Kidney (tissue), 14 donors: ENCODE results near the gene C2CD2. TPM values are rescaled to one million over a fixed set of nuclear protein-coding genes. Genes with fewer than 3 reads are reported as not detected.

ENCODE experiments used
- DNase-seq, 5 donors: peaks; one replicate each; pipeline ENCODE4 v3.0.0-alpha.2; 2013 to 2020
- FAIRE-seq: peaks from 2 replicates; lab custom pipeline; 2012; peaks lifted over from hg19 to GRCh38; lab: Jason Lieb, UNC
- H3K27ac ChIP-seq, 2 donors: one replicate each; pipeline ENCODE4 v1.7.0; 2013; ENCODE audit warnings: low read depth in 2 of 2, low read length in 2 of 2, inconsistent platforms in 1 of 2
- H3K27me3 ChIP-seq: one replicate; pipeline ENCODE4 v1.7.1; 2013; ENCODE audit warnings: low read length, inconsistent platforms; ENCODE audit not compliant: control insufficient read depth, insufficient read depth
- H3K36me3 ChIP-seq, 3 donors: one replicate each; pipeline versions ENCODE4 v1.7.0 to v1.7.1; 2013; ENCODE audit warnings: low read length in 3 of 3, control low read depth in 1 of 3, inconsistent platforms in 1 of 3; ENCODE audit not compliant: insufficient read depth in 3 of 3, control insufficient read depth in 2 of 3
- H3K4me1 ChIP-seq, 3 donors: one replicate each; pipeline versions ENCODE4 v1.7.0 to v1.7.1; 2013; ENCODE audit warnings: low read length in 3 of 3, inconsistent platforms in 1 of 3, low read depth in 1 of 3; ENCODE audit not compliant: control insufficient read depth in 2 of 3, insufficient read depth in 2 of 3
- H3K4me3 ChIP-seq, 3 donors: one replicate each; pipeline versions ENCODE4 v1.7.0 to v1.8.1; 2013; ENCODE audit warnings: low read length in 3 of 3, control low read depth in 1 of 3, inconsistent platforms in 1 of 3
- H3K9ac ChIP-seq, 3 donors: one replicate each; pipeline versions ENCODE4 v1.7.0 to v1.7.1; 2013; ENCODE audit warnings: low read length in 3 of 3, control low read depth in 1 of 3, inconsistent platforms in 1 of 3
- H3K9me3 ChIP-seq, 3 donors: one replicate each; pipeline versions ENCODE4 v1.7.0 to v1.7.1; 2013; ENCODE audit warnings: low read length in 3 of 3, control low read depth in 1 of 3, inconsistent platforms in 1 of 3; ENCODE audit not compliant: control insufficient read depth in 2 of 3, insufficient read depth in 1 of 3
- CTCF ChIP-seq: IDR thresholded peaks from 3 replicates; pipeline ENCODE4 v1.5.1; 2012; ENCODE audit warnings: mild to moderate bottlenecking, moderate library complexity, borderline replicate concordance; ENCODE audit not compliant: insufficient read depth; ENCODE audit errors: extremely low read depth
- intact Hi-C: fragments of 100-400 bp; cut with DNase I; formaldehyde crosslinking; loops from one replicate; pipeline ENCODE4 v1.11.1; 2022
- polyA plus RNA-seq: library from polyadenylated mRNA; stranded (reverse); fragments of 350-450 nt; fragmentation: Illumina TruSeq; extraction: RNeasy Lipid Tissue Mini Kit (QIAGEN cat#74804); gene quantifications from one replicate; pipeline ENCODE4 v1.2.3, GENCODE V29; 2014; ENCODE audit warnings: low read depth, low replicate concordance; ENCODE audit not compliant: insufficient read depth
- total RNA-seq: library from RNA; stranded (reverse); fragmentation: NEBNext Ultra II Directional; extraction: Animal tissue kit (Norgen Biotek cat#: 25700); gene quantifications from one replicate; pipeline ENCODE4 v1.2.1, GENCODE V29; 2021
- donor health status: control.
- donor health status: control.
- donor health status: control.
- donor health status: control.
- donor health status: control.
- donor health status: DM: yes; HTN: yes; CAD: no.
- donor health status: Normal renal cell carcinoma (clear cell type).

The C2CD2 gene
- total and polyA plus RNA-seq, 2 donors from 2014 or later = 7.6 to 25.6 TPM

GRCh38 chr21:41867313-41867712 lies 86.5 kb downstream of the C2CD2 start:
- DNase-seq (no peak), FAIRE-seq (no peak)
- Histone ChIP-seq H3K27ac (no peak overlapping the region), H3K27me3 (no peaks in the 10 kb centered on the region), H3K9me3 (no peaks in the 10 kb centered on the region), H3K4me1 (no peaks in the 10 kb centered on the region), H3K4me3 (no peak overlapping the region), H3K9ac (no peak overlapping the region), H3K36me3 (no peaks in the 10 kb centered on the region)
- intact Hi-C loops = no loop called here
- TF ChIP-seq CTCF = no peak

DNA sequence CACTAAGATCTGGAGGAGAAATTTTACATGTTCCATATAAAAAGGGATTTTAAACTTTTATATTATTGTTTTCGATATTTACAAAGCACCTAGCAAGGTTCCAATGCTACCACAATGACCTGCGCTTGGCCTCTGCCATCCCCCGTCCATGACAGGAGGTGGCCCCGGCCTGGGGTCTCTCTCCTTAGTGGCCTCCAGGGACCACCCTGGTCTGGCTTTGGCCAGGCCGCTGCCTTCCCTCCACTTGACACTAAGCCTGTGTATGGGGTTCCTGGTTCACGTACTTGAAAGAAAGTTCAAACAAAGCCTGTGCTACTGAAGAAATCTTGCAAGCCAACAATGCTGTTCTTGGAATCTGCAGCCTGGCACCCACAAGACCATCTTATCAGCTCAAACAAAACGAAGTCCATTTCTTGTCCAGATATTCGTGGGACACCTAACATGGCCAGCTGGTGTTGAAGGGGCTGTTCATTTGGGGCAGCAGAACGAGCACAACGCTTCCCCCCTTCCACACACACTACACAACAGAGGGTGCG lies 87.5 kb downstream of the C2CD2 start:
- no peaks in the 10 kb centered on the region for H3K4me1 ChIP-seq
- FAIRE-seq = no peak
- no peaks in the 10 kb centered on the region for H3K9me3 ChIP-seq
- DNase-seq = no peak
- H3K27me3 ChIP-seq = no peaks in the 10 kb centered on the region
- intact Hi-C loops = no loop called here
- no peak for TF ChIP-seq CTCF
- no peak overlapping the region for H3K9ac ChIP-seq
- no peaks in the 10 kb centered on the region for H3K36me3 ChIP-seq
- H3K27ac ChIP-seq = no peak overlapping the region
- no peak overlapping the region for H3K4me3 ChIP-seq

DNA sequence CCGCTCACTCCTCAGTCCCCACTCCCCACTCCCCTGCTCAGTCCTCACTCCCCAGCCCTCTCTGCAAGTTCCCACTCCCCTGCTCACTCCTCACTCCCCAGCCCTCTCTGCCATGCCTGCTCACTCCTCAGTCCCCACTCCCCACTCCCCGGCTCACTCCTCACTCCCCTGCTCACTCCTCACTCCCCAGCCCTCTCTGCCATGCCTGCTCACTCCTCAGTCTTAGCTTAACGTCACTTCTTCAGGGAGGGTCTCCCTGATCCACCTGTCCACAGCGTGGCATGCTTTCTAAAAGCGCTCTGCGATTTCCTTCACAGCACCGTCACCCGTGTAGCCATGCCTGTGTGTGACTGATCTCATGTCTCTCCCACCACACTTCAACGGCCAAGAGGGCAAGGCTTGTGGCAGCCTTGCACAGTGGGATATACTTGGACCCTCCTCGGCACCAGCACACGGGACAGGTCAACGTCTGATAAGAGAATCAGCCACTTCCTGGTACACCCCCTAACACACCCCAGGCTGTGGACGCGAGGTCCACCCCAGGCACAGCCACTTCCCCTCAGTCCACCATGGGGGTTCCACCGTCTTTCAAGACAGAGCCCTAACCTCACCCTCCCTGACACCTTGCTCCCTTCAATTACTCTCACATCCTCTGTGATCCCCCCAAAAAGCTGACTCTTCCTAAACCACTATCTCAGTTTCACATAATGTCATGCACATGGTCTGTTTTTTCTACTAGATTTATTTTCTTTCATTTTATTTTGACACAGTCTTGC lies 88.6 kb downstream of the C2CD2 start:
- intact Hi-C loops = no loop called here
- no peak for FAIRE-seq
- Histone ChIP-seq H3K4me1 (no peaks in the 10 kb centered on the region), H3K27ac (no peak overlapping the region), H3K36me3 (no peaks in the 10 kb centered on the region), H3K9me3 (no peaks in the 10 kb centered on the region), H3K9ac (no peak overlapping the region), H3K27me3 (no peaks in the 10 kb centered on the region), H3K4me3 (no peak overlapping the region)
- TF ChIP-seq CTCF = no peak
- no peak for DNase-seq
